ENCODE data around the gene SETD5. TPM values are rescaled to one million over a fixed set of nuclear protein-coding genes. Genes with fewer than 3 reads are reported as not detected.

SETD5 gene
- total RNA-seq, 4 donors from 2014 or later: 72.5 to 272 (median 147) TPM

DNA sequence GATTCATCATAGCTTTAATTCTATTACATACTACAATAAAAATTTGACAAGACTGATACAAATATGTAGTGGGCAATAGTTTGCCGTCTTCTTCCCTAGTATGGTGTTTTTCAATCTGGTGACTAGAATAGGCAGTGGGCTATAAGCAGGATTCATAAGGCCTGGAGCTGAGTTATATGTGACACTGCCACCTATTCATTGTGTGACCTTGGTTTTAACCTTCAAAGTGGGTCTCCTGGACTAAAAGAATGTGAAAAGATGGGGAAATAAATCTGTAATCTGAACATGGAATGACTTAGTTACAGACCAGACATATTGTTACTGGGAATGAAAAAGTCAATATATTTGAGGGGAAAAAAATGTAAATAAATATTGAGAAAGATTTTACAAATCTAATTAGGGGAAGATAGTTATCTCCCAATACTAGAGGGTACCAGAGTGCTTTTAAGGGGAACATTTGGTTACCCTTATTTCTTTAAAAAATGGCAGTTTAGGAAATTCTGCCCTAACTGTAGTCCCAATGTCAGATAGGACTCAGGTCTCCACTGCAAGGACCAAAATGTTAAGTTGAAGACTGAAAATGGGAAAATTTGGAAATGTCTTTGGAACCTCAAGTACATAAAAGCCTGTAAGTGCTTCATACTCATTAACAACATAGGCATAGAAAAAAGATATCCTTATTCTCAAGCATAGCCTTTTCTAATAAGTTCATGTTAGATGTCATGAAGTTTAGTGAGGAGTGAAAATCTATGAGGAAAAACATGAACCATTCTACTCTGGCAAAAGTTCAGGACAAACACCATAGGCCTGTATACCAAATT is 10.7 kb upstream of the SETD5 start:
- H3K4me3 ChIP-seq: no peak overlapping the region
- peaks cover 0 to 91% (median 0%) of the 10 kb centered on the region in 3 donors for H3K36me3 ChIP-seq
- H3K27ac ChIP-seq: no peak overlapping the region
- DNase-seq: no peak
- peaks cover 0 to 5% (median 0%) of the 10 kb centered on the region in 4 donors for H3K4me1 ChIP-seq
- H3K9me3 ChIP-seq: no peaks in the 10 kb centered on the region
- no peak for TF ChIP-seq POLR2A (IDR thresholded peaks at IDR 0.05)
- TF ChIP-seq, protein P1, sequence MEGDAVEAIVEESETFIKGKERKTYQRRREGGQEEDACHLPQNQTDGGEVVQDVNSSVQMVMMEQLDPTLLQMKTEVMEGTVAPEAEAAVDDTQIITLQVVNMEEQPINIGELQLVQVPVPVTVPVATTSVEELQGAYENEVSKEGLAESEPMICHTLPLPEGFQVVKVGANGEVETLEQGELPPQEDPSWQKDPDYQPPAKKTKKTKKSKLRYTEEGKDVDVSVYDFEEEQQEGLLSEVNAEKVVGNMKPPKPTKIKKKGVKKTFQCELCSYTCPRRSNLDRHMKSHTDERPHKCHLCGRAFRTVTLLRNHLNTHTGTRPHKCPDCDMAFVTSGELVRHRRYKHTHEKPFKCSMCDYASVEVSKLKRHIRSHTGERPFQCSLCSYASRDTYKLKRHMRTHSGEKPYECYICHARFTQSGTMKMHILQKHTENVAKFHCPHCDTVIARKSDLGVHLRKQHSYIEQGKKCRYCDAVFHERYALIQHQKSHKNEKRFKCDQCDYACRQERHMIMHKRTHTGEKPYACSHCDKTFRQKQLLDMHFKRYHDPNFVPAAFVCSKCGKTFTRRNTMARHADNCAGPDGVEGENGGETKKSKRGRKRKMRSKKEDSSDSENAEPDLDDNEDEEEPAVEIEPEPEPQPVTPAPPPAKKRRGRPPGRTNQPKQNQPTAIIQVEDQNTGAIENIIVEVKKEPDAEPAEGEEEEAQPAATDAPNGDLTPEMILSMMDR (IDR thresholded peaks at IDR 0.05): no peak
- no peaks in the 10 kb centered on the region for H3K27me3 ChIP-seq

DNA sequence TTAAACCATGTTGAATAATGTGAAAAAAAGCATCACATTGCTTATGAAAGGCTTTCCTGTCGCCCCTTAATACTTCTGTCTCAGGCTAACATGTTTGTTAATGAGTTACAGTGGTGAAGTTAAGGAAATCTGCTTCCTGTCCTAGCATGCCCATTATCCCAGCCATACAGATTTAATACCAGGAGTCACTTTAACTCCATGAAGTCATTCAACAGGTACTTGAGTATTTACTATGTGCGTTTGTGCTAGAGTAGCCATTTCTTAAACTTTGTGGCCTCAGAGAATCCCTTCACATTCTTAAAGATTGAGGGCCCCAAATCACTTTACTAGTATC is 10.1 kb upstream of the SETD5 start:
- H3K9me3 ChIP-seq: no peaks in the 10 kb centered on the region
- H3K27me3 ChIP-seq: no peaks in the 10 kb centered on the region
- H3K36me3 ChIP-seq: peaks cover 0 to 95% (median 0%) of the 10 kb centered on the region in 3 donors
- DNase-seq: no peak
- H3K27ac ChIP-seq: no peak overlapping the region
- no peak overlapping the region for H3K4me3 ChIP-seq
- TF ChIP-seq POLR2A (IDR thresholded peaks at IDR 0.05): no peak
- TF ChIP-seq, protein P1 (IDR thresholded peaks at IDR 0.05): no peak
- H3K4me1 ChIP-seq: peaks cover 0 to 11% (median 0%) of the 10 kb centered on the region in 4 donors

DNA sequence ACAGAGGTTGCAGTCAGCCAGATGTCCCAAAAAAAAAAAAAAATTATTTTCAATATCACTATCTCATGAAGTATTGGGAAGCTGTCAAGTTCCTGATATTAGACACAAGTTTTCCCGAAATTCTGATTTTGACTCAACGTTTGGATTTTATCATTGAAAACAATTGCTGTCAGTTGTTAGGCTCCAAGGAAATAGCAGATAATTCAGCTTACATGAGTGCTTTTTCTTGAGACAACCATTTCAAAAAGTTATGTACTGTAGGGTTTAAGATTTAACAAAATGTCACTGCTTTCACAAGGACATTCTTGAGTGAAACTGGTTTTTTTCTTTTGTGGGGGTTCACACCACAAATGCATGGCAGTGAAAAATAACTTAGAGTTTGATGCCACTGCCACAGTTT is 9.3 kb upstream of the SETD5 start:
- TF ChIP-seq POLR2A (IDR thresholded peaks at IDR 0.05): no peak
- TF ChIP-seq, protein P1 (IDR thresholded peaks at IDR 0.05): no peak
- Histone ChIP-seq H3K4me1 (peaks cover 0 to 18% (median 0%) of the 10 kb centered on the region in 4 donors), H3K27ac (no peak overlapping the region), H3K9me3 (no peaks in the 10 kb centered on the region), H3K36me3 (peaks cover 0 to 97% (median 0%) of the 10 kb centered on the region in 3 donors), H3K27me3 (no peaks in the 10 kb centered on the region), H3K4me3 (no peak overlapping the region)
- no peak for DNase-seq

DNA sequence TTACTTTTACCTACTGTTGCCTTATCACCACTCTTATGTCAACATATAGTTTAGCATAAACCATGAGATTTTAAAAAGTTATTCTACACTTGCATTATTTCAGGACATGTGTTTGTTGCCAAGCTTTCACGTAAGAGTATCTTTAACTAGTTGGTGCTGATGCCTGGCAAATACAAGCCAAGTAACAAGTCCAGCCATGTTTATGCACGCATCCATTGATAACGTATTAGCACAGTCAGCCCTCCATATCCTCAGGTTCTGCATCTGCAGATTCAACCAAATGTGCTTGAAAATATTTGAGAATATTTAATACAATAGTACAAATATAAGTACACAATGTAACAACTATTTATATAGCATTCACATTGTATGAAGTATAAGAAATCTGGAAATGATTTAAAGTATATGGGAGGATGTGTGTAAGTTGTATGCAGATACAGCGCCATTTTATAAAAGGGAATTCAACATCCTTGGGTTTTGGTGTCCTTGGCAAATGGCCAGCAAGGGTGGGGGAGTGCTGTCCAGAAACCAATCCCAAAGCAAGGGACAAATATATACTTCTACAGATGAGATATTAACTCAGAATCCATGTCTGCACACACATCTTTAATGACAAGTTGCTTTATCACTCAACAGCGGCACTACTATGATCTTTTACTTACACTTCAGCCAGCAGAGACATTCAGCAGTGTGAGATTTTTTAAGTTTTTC is 8.7 kb upstream of the SETD5 start:
- DNase-seq: no peak
- Histone ChIP-seq H3K27ac (no peak overlapping the region), H3K4me3 (no peak overlapping the region), H3K9me3 (no peaks in the 10 kb centered on the region), H3K4me1 (peaks cover 0 to 22% (median 0%) of the 10 kb centered on the region in 4 donors), H3K27me3 (no peaks in the 10 kb centered on the region), H3K36me3 (peaks cover 0 to 98% (median 0%) of the 10 kb centered on the region in 3 donors)
- TF ChIP-seq POLR2A (IDR thresholded peaks at IDR 0.05): no peak
- TF ChIP-seq, protein P1 (IDR thresholded peaks at IDR 0.05): no peak

DNA sequence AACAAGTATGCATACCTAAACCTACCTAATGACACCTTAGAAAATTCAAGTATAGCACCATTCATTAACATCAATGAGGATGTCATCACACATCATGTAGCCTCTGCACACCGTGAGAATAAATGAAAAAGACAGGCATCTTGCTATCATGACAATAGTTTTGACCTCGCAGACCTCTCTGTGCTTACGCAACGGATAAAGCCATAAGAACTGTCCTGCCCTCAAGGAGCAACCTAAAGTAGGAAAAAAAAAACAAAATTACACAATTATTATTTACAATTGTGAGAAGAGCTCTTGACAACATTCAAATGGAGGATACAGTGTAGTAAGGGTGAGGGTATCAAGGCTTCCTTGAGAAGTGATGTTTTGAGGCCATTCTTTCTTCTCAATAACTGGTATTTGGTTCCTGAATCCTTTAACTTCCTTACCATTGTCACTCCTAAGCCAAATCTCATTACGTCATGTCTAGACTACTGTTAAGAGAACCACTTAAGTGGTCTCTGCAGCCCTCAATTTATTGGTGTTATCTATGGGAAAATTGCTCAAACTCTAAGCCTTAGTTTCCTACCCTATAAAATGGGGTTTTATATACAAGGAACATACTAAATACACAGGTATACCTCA is 7.0 kb upstream of the SETD5 start:
- Histone ChIP-seq H3K27ac (no peak overlapping the region), H3K9me3 (no peaks in the 10 kb centered on the region), H3K36me3 (peaks cover 0 to 83% (median 0%) of the 10 kb centered on the region in 3 donors), H3K4me3 (no peak overlapping the region), H3K27me3 (no peaks in the 10 kb centered on the region), H3K4me1 (peaks cover 0 to 39% (median 1%) of the 10 kb centered on the region in 4 donors)
- TF ChIP-seq POLR2A (IDR thresholded peaks at IDR 0.05): no peak
- TF ChIP-seq, protein P1 (IDR thresholded peaks at IDR 0.05): no peak
- DNase-seq: no peak

Data from Peyer's patch (tissue), 4 donors.